Left ventricle myocardium inferior (tissue), 1 donor: ENCODE data around the gene AFAP1L1. TPM values are rescaled to one million over a fixed set of nuclear protein-coding genes. Genes with fewer than 3 reads are reported as not detected.
A peak's percentile ranks its signal among the peaks of the same experiment; 100 is the strongest.
"Not testable (repeated sequence)": the region's sequence is repeated elsewhere in the genome, so short reads cannot be mapped to it uniquely, and the experiment has no call there.

ENCODE experiments used
- DNase-seq: peaks from one replicate; pipeline ENCODE4 v3.0.0-alpha.2; 2020
- H3K27ac ChIP-seq: fragments of 200-600 bp; replicated peaks from 2 replicates; pipeline ENCODE4 v1.8.0; 2021
- H3K27me3 ChIP-seq: fragments of 200-600 bp; 2 replicates; pipeline ENCODE4 v1.8.0; 2021; ENCODE audit warnings: low read depth
- H3K36me3 ChIP-seq: fragments of 200-600 bp; 2 replicates; pipeline ENCODE4 v1.8.0; 2021
- H3K4me1 ChIP-seq: fragments of 200-600 bp; 2 replicates; pipeline ENCODE4 v1.8.0; 2021
- H3K4me3 ChIP-seq: fragments of 200-600 bp; 2 replicates; pipeline ENCODE4 v1.8.0; 2021; ENCODE audit warnings: mild to moderate bottlenecking, moderate library complexity
- H3K9me3 ChIP-seq: fragments of 200-600 bp; replicated peaks from 2 replicates; pipeline ENCODE4 v1.8.0; 2021
- intact Hi-C: fragments of 100-400 bp; cut with micrococcal nuclease; formaldehyde crosslinking; loops from one replicate; pipeline ENCODE4 v1.11.0; 2022
- total RNA-seq: library from RNA; stranded (reverse); fragmentation: NEBNext Ultra II Directional; extraction: Animal tissue kit (Norgen Biotek cat#: 25700); gene quantifications from one replicate; pipeline ENCODE4 v1.2.1, GENCODE V29; 2021
- TF ChIP-seq, protein P1 (sequence below): fragments of 200-600 bp; IDR thresholded peaks from 2 replicates; pipeline ENCODE4 v1.8.0; 2021; ENCODE audit warnings: antibody characterized with exemption, mild to moderate bottlenecking, borderline replicate concordance
- donor health status: DM: no; HTN: yes; CAD: no; lungs with severe emphysema.

Gene AFAP1L1
- total RNA-seq, 1 donor from 2014 or later: 40.6 TPM

DNA sequence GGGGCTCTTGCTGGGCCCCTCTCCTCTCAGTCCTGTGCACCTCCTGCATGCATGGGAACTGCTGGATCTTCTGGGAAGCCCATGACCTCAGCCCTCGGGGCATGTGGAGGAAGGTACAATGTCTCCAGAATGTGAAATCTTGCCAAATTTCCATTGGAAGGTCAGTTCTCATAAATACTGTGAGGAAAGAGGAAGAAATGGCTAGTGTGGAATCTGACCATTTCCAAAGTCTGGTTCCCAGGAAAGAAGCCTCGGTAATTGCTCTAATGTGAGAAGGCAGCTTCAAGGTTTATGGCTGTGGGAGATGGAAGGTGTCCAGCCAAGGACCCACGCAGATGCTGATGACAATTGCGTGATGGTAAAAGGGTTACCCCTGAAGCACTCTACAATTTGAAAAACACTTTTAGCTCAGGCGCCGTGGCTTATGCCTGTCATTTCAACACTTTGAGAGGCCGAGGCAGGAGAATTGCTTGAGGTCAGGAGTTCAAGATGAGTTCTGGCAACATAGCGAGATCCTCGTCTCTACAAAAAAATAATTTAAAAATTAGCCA is 115.5 kb downstream of the AFAP1L1 start:
- H3K27me3 ChIP-seq: no peaks in the 10 kb centered on the region
- no peaks in the 10 kb centered on the region for H3K36me3 ChIP-seq
- peak overlapping the region; percentile 94 for H3K27ac ChIP-seq
- TF ChIP-seq, protein P1, sequence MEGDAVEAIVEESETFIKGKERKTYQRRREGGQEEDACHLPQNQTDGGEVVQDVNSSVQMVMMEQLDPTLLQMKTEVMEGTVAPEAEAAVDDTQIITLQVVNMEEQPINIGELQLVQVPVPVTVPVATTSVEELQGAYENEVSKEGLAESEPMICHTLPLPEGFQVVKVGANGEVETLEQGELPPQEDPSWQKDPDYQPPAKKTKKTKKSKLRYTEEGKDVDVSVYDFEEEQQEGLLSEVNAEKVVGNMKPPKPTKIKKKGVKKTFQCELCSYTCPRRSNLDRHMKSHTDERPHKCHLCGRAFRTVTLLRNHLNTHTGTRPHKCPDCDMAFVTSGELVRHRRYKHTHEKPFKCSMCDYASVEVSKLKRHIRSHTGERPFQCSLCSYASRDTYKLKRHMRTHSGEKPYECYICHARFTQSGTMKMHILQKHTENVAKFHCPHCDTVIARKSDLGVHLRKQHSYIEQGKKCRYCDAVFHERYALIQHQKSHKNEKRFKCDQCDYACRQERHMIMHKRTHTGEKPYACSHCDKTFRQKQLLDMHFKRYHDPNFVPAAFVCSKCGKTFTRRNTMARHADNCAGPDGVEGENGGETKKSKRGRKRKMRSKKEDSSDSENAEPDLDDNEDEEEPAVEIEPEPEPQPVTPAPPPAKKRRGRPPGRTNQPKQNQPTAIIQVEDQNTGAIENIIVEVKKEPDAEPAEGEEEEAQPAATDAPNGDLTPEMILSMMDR: no peak
- peaks cover 3% of the 10 kb centered on the region for H3K9me3 ChIP-seq
- intact Hi-C loops: loop anchor here (5.0 kb wide), 1 partner anchor 35 kb away; no protein-coding TSS in a partner anchor
- no peak overlapping the region for H3K4me3 ChIP-seq
- no peak for DNase-seq
- H3K4me1 ChIP-seq: peaks cover 86% of the 10 kb centered on the region

DNA sequence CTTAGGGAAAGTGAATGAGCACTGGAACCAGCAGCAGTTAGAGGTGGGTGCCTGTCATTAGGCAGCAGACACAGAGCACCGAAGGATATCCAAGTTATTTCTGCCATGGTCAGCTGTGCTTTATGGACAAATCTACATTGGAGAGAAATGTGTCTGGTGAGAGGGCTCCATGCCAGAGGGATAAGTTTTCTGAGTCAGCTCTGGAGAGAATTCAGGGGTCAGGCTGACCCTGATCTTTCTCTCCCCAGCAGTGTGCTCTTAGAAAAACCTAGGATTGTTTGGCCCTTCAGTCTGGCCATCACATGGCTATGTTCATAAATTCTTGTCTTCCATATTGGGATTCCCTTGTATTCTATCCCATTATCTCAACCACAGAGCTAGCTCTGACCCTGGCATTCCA is 116.3 kb downstream of the AFAP1L1 start:
- Histone ChIP-seq H3K36me3 (no peaks in the 10 kb centered on the region), H3K9me3 (peaks cover 3% of the 10 kb centered on the region), H3K4me3 (no peak overlapping the region), H3K27ac (peak overlapping the region; percentile 94), H3K27me3 (no peaks in the 10 kb centered on the region), H3K4me1 (peaks cover 78% of the 10 kb centered on the region)
- TF ChIP-seq, protein P1: no peak
- intact Hi-C loops: loop anchor here (5.0 kb wide), 1 partner anchor 34 kb away; no protein-coding TSS in a partner anchor
- no peak for DNase-seq

GRCh38 chr5:149388498-149389190 is 117.0 kb downstream of the AFAP1L1 start:
- peak overlapping the region; percentile 94 for H3K27ac ChIP-seq
- intact Hi-C loops: loop anchor here (5.0 kb wide), 1 partner anchor 34 kb away; no protein-coding TSS in a partner anchor
- no peaks in the 10 kb centered on the region for H3K27me3 ChIP-seq
- peaks cover 72% of the 10 kb centered on the region for H3K4me1 ChIP-seq
- TF ChIP-seq, protein P1: no peak
- H3K9me3 ChIP-seq: peaks cover 3% of the 10 kb centered on the region
- no peaks in the 10 kb centered on the region for H3K36me3 ChIP-seq
- H3K4me3 ChIP-seq: no peak overlapping the region
- no peak for DNase-seq

- Histone ChIP-seq H3K4me3 (no peak overlapping the region), H3K36me3 (no peaks in the 10 kb centered on the region), H3K27ac (peak overlapping the region; percentile 94), H3K4me1 (peaks cover 60% of the 10 kb centered on the region), H3K9me3 (peaks cover 3% of the 10 kb centered on the region), H3K27me3 (no peaks in the 10 kb centered on the region)
- TF ChIP-seq, protein P1: no peak
- intact Hi-C loops: loop anchor here (5.0 kb wide), 1 partner anchor 32 kb away; no protein-coding TSS in a partner anchor
- DNase-seq: no peak
Measured at GRCh38 chr5:149389552-149390495, 118.2 kb downstream of the AFAP1L1 start.

DNA sequence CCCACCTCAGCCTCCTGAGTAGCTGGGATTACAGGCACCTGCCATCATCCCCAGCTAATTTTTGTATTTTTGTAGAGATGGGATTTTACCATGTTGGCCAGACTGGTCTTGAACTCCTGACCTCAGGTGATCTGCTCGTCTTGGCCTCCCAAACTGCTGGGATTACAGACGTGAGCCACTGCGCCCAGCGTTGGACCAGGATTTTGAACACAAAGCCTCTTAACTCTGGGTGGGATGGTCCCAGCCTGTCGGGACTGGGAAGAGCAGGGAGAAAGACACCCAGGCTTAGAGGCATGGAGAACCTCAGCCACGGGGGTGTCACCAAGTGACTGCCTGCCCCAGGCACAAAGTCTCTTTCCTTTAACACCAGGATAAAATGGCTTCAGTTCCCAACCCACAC is 119.4 kb downstream of the AFAP1L1 start:
- H3K27me3 ChIP-seq, H3K4me3 ChIP-seq, H3K36me3 ChIP-seq, intact Hi-C loops, DNase-seq, H3K9me3 ChIP-seq: not testable (repeated sequence)
- Histone ChIP-seq H3K27ac (peak overlapping the region; percentile 7), H3K4me1 (peaks cover 49% of the 10 kb centered on the region)

Other genes starting within 250 kb of the AFAP1L1 start
- 9.4 TPM for gene SH3TC2, start 208.8 kb upstream of the AFAP1L1 start, total RNA-seq
- gene ABLIM3, start 130.4 kb upstream of the AFAP1L1 start, total RNA-seq: 122 TPM
- gene GRPEL2, start 73.6 kb downstream of the AFAP1L1 start, total RNA-seq: 7.6 TPM
- 3.2 TPM for gene PCYOX1L, start 86.2 kb downstream of the AFAP1L1 start, total RNA-seq
- not detected for gene IL17B, start 107.4 kb downstream of the AFAP1L1 start, total RNA-seq